Fibroblast of skin of right quadriceps (primary cell): ENCODE results near the gene SH2B3.

Experiments
- DNase-seq: peaks from one replicate; pipeline ENCODE4 v3.0.0-alpha.2; 2013

SH2B3 gene

GRCh38 chr12:111409780-111410430, 4.2 kb downstream of the SH2B3 start:
- DNase-seq, result peak; percentile 73

GRCh38 chr12:111410431-111411184, 4.9 kb downstream of the SH2B3 start:
- DNase-seq, result no peak

- no peak for DNase-seq
These were observed 5.6 kb downstream of the SH2B3 start for GRCh38 chr12:111411185-111411764.

GRCh38 chr12:111412007-111412829, 6.5 kb downstream of the SH2B3 start:
- DNase-seq, result no peak

- no peak for DNase-seq
These were observed 7.2 kb downstream of the SH2B3 start for GRCh38 chr12:111412830-111413441.

- peak; percentile 51 for DNase-seq
These were observed 7.8 kb downstream of the SH2B3 start for GRCh38 chr12:111413442-111414086.

GRCh38 chr12:111414711-111415252, 9.1 kb downstream of the SH2B3 start:
- DNase-seq, result no peak

- DNase-seq, result no peak
These were observed 11.6 kb downstream of the SH2B3 start for GRCh38 chr12:111417290-111417689.

- no peak for DNase-seq
These were observed 12.3 kb downstream of the SH2B3 start for GRCh38 chr12:111417784-111418593.

GRCh38 chr12:111418594-111418880, 12.8 kb downstream of the SH2B3 start:
- DNase-seq, result no peak

- no peak for DNase-seq
These were observed 14.1 kb downstream of the SH2B3 start for GRCh38 chr12:111419784-111420183.

- DNase-seq, result no peak
These were observed 14.8 kb downstream of the SH2B3 start for GRCh38 chr12:111420494-111420893.

- DNase-seq, result no peak
These were observed 18.6 kb downstream of the SH2B3 start for GRCh38 chr12:111424189-111424792.

GRCh38 chr12:111424793-111425251, 19.1 kb downstream of the SH2B3 start:
- no peak for DNase-seq

- no peak for DNase-seq
These were observed 19.9 kb downstream of the SH2B3 start for GRCh38 chr12:111425655-111426054.

- DNase-seq, result no peak
These were observed 20.8 kb downstream of the SH2B3 start for GRCh38 chr12:111426344-111427185.

- DNase-seq, result no peak
These were observed 21.8 kb downstream of the SH2B3 start for GRCh38 chr12:111427417-111428074.

- DNase-seq, result no peak
These were observed 22.5 kb downstream of the SH2B3 start for GRCh38 chr12:111428081-111428727.

GRCh38 chr12:111428728-111429175, 23.0 kb downstream of the SH2B3 start:
- DNase-seq, result no peak
